T-cell (primary cell): ENCODE measurements around the gene RABGAP1L. TPM values are rescaled to one million over a fixed set of nuclear protein-coding genes. Genes with fewer than 3 reads are reported as not detected.
A peak's percentile ranks its signal among the peaks of the same experiment; 100 is the strongest.

ENCODE experiments used
- ATAC-seq, 4 experiments: fragments of 200-7000 bp in 3 of 4; fragments of 150-1000 bp in 1 of 4; cut with Tn5 transposase; replicated peaks in 1 of 4; 1 replicate in 3 of 4; 2 replicates in 1 of 4; pipeline ENCODE4 v1.10.0; 2021; ENCODE audit warnings: moderate library complexity in 3 of 4, mild to moderate bottlenecking in 2 of 4, moderate number of reproducible peaks in 1 of 4
- CTCF ChIA-PET, 2 donors: fragments of 300-600 bp; sonication (Branson Sonifier 250); formaldehyde crosslinking; loops; one replicate each; lab custom pipeline; 2022; ENCODE audit warnings: antibody characterized with exemption in 2 of 2; lab: Charles Lee
- POLR2A ChIA-PET, 2 donors: fragments of 300-600 bp; sonication (Branson Sonifier 250); formaldehyde crosslinking; loops; one replicate each; lab custom pipeline; 2022; ENCODE audit warnings: antibody characterized with exemption in 2 of 2; lab: Charles Lee
- DNase-seq, 35 experiments: peaks; one replicate each; pipeline versions ENCODE4 v3.0.0 to v3.0.0-alpha.2; 2013 to 2023
- H3K27ac ChIP-seq: one replicate; pipeline ENCODE4 v1.5.1; 2013; ENCODE audit warnings: low read length
- H3K27me3 ChIP-seq, 2 experiments: replicated peaks in 1 of 2; 1 replicate in 1 of 2; 2 replicates in 1 of 2; pipeline versions ENCODE4 v1.6.1 to v1.7.0; 2013; ENCODE audit warnings: low read length in 1 of 2, mixed read lengths in 1 of 2; ENCODE audit not compliant: control insufficient read depth in 2 of 2, insufficient read depth in 2 of 2; ENCODE audit errors: extremely low read depth in 1 of 2
- H3K36me3 ChIP-seq, 2 donors: 1 replicate in 1 of 2; 2 replicates in 1 of 2; pipeline versions ENCODE4 v1.6.1 to v1.7.0; 2013; ENCODE audit warnings: low read length in 1 of 2; ENCODE audit not compliant: control insufficient read depth in 2 of 2, insufficient read depth in 1 of 2; ENCODE audit errors: extremely low read depth in 1 of 2
- H3K4me1 ChIP-seq, 2 experiments: 1 replicate in 1 of 2; 2 replicates in 1 of 2; pipeline versions ENCODE4 v1.6.1 to v1.7.0; 2013; ENCODE audit warnings: low read length in 2 of 2, mixed read lengths in 1 of 2; ENCODE audit not compliant: insufficient read depth in 2 of 2, control insufficient read depth in 1 of 2; ENCODE audit errors: extremely low read depth in 1 of 2
- H3K4me3 ChIP-seq, 2 donors: 1 replicate in 1 of 2; 2 replicates in 1 of 2; pipeline versions ENCODE4 v1.5.1 to v1.7.0; 2013; ENCODE audit warnings: mild to moderate bottlenecking in 2 of 2, low read length in 1 of 2, moderate library complexity in 1 of 2; ENCODE audit not compliant: control insufficient read depth in 1 of 2; ENCODE audit errors: extremely low read depth in 1 of 2
- H3K9me3 ChIP-seq: 2 replicates; pipeline ENCODE4 v1.7.0; 2013
- H3K27ac Mint-ChIP-seq, 2 donors: one replicate each; pipeline ENCODE4 v1.8.0; 2020 to 2021; ENCODE audit warnings: mild to moderate bottlenecking in 2 of 2, mixed read lengths in 2 of 2
- H3K27me3 Mint-ChIP-seq, 2 donors: one replicate each; pipeline ENCODE4 v1.8.0; 2021 to 2022; ENCODE audit warnings: mixed read lengths in 2 of 2
- H3K36me3 Mint-ChIP-seq: one replicate; pipeline ENCODE4 v1.8.0; 2021; ENCODE audit warnings: mixed read lengths
- H3K4me1 Mint-ChIP-seq, 3 donors: one replicate each; pipeline ENCODE4 v1.8.0; 2020 to 2022; ENCODE audit warnings: mixed read lengths in 3 of 3, mild to moderate bottlenecking in 1 of 3
- H3K4me3 Mint-ChIP-seq, 3 donors: one replicate each; pipeline ENCODE4 v1.8.0; 2020 to 2022; ENCODE audit warnings: mild to moderate bottlenecking in 3 of 3, mixed read lengths in 3 of 3, moderate library complexity in 3 of 3
- H3K9me3 Mint-ChIP-seq, 3 donors: one replicate each; pipeline ENCODE4 v1.8.0; 2020 to 2022; ENCODE audit warnings: mixed read lengths in 3 of 3
- WGBS: methylation state at CpG from one replicate; pipeline ENCODE4 v1.1.5; 2013; ENCODE audit warnings: missing lambda C conversion rate; ENCODE audit not compliant: insufficient coverage; 5-methylcytosine and 5-hydroxymethylcytosine counted together
- total RNA-seq, 35 experiments: library from RNA in 6 of 35; stranded (reverse) in 6 of 35; fragments of 120-200 nt in 1 of 35; gene quantifications; one replicate each; pipeline versions ENCODE4 v1.2.1 to v1.2.4 and lab custom pipeline; 2013 to 2026

RABGAP1L gene
- total RNA-seq, 5 donors from 2014 or later (not counting 1 experiment from before 2014, with no cell fraction given) = 75.0 to 108 (median 82.3) TPM

- Mint-ChIP-seq H3K4me1 (peaks cover 20 to 42% (median 41%) of the 10 kb centered on the region in 3 donors), H3K27me3 (no peaks in the 10 kb centered on the region), H3K4me3 (no peak overlapping the region), H3K9me3 (peaks cover 0 to 3% (median 0%) of the 10 kb centered on the region in 3 donors), H3K36me3 (peaks cover 63% of the 10 kb centered on the region), H3K27ac (peak overlapping the region; percentile 49 to 64)
- no peak for ATAC-seq
- peak in 21 of 35 experiments; percentile 15 to 80 (median 41) for DNase-seq
- Histone ChIP-seq H3K4me3 (no peak overlapping the region), H3K4me1 (peaks cover 0 to 5% of the 10 kb centered on the region in 2 experiments), H3K27ac (no peak overlapping the region), H3K36me3 (peaks cover 0 to 28% of the 10 kb centered on the region in 2 donors), H3K27me3 (no peaks in the 10 kb centered on the region), H3K9me3 (no peaks in the 10 kb centered on the region)
- POLR2A ChIA-PET = interaction anchor here (0.6 to 1.1 kb wide), 4 partner anchors 15 to 1473 kb away, joined by 3 to 4 read pairs (median 4); no protein-coding TSS in a partner anchor
- CTCF ChIA-PET = interaction anchor here (0.5 to 3.9 kb wide), 22 partner anchors 13 to 721 kb away, joined by 3 to 18 read pairs (median 4); no protein-coding TSS in a partner anchor
These were observed 823.8 kb downstream of the RABGAP1L start for GRCh38 chr1:174982971-174983689.

DNA sequence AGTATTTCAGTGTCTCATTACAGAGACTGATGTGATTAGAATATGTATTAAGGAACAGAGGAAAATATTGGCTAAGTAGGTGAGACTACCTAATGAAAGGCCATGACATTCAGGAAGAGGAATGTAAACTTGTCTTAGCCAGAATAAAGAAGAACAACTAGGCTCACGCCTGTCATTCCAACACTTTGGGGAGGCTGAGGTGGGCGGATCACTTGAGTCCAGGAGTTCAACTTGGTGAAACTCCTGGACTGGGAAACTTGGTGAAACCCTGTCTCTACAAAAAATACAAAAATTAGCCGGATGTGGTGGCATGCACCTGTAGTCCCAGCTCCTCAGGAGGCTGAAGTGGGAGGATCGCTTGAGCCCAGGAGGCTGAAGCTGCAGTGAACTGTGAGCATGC, 825.6 kb downstream of the RABGAP1L start:
- Mint-ChIP-seq H3K27ac (peak overlapping the region; percentile 4 to 73), H3K36me3 (peaks cover 64% of the 10 kb centered on the region), H3K4me1 (peaks cover 38 to 54% (median 50%) of the 10 kb centered on the region in 3 donors), H3K27me3 (no peaks in the 10 kb centered on the region), H3K4me3 (no peak overlapping the region), H3K9me3 (peaks cover 0 to 3% (median 0%) of the 10 kb centered on the region in 3 donors)
- Histone ChIP-seq H3K4me1 (peaks cover 3 to 8% of the 10 kb centered on the region in 2 experiments), H3K27ac (no peak overlapping the region), H3K4me3 (no peak overlapping the region), H3K9me3 (no peaks in the 10 kb centered on the region), H3K27me3 (no peaks in the 10 kb centered on the region), H3K36me3 (peaks cover 0 to 24% of the 10 kb centered on the region in 2 donors)
- WGBS = 100% methylated on average over 2 of the region's 4 CpGs
- ChIA-PET CTCF (interaction anchor here (0.8 to 3.9 kb wide), 4 partner anchors 14 to 185 kb away, joined by 3 to 18 read pairs (median 10); no protein-coding TSS in a partner anchor), POLR2A (no interaction called here)
- ATAC-seq (no peak), DNase-seq (no peak)

DNA sequence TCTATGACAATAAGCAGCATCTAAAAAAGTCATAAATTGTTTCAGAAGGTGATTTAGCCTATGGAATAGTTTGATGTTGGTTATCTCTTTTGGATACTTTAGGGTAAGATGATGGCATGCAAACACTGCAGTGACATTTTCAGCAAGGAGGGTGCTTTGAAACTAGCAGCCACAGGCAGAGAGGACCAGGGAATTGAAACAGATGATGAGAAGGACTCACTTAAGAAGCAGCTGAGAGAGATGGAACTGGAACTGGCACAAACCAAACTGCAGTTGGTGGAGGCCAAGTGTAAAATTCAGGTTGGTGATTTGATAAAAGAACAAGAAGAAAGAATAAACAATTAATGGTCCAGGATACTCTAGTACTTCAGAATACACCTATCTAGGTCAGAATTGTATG, 829.2 kb downstream of the RABGAP1L start:
- Histone ChIP-seq H3K27ac (no peak overlapping the region), H3K9me3 (no peaks in the 10 kb centered on the region), H3K4me1 (peaks cover 5 to 9% of the 10 kb centered on the region in 2 experiments), H3K4me3 (no peak overlapping the region), H3K36me3 (peaks cover 0 to 10% of the 10 kb centered on the region in 2 donors), H3K27me3 (no peaks in the 10 kb centered on the region)
- Mint-ChIP-seq H3K9me3 (no peaks in the 10 kb centered on the region), H3K27me3 (no peaks in the 10 kb centered on the region), H3K27ac (peak overlapping the region in 1 of 2 donors; percentile 71), H3K36me3 (peaks cover 34% of the 10 kb centered on the region), H3K4me1 (peaks cover 31 to 42% (median 36%) of the 10 kb centered on the region in 3 donors), H3K4me3 (peak overlapping the region in 1 of 3 donors; percentile 17)
- ChIA-PET CTCF (interaction anchor here in 1 of 2 donors (0.6 to 1.0 kb wide), 2 partner anchors 10 to 24 kb away, joined by 3 read pairs; no protein-coding TSS in a partner anchor), POLR2A (interaction anchor here in 1 of 2 donors (1.4 to 1.6 kb wide), 3 partner anchors 11 to 24 kb away, joined by 3 to 5 read pairs (median 5); partner anchors contain the start of gene CACYBP)
- DNase-seq (no peak), ATAC-seq (no peak)

DNA sequence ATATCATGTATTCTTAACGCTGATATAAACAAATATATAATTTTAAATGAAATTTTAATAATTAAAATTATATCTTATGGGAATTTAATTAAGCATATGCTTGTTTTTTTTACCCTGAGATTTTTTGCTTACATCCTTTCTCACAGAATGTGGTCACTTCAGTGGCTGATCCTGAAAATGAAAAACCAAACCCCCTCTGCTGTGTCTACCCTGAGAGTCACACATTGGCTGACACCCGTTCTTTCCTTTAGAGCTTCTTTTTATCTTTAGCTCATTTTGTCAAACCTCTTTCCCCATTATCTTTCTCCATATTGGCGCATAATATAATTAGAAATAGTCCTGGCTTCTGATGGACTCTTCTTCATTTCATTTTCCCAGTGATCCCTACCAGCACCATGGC, 829.7 kb downstream of the RABGAP1L start:
- WGBS = 80% methylated on average over 1 of the region's 3 CpGs
- peaks cover 5 to 9% of the 10 kb centered on the region in 2 experiments for H3K4me1 ChIP-seq
- Mint-ChIP-seq H3K36me3 (peaks cover 37% of the 10 kb centered on the region), H3K4me1 (peaks cover 31 to 44% (median 36%) of the 10 kb centered on the region in 3 donors), H3K27ac (peak overlapping the region; percentile 87 to 90), H3K9me3 (no peaks in the 10 kb centered on the region), H3K4me3 (peak overlapping the region; percentile 44 to 81 (median 70)), H3K27me3 (no peaks in the 10 kb centered on the region)
- no peaks in the 10 kb centered on the region for H3K9me3 ChIP-seq
- no peaks in the 10 kb centered on the region for H3K27me3 ChIP-seq
- ChIA-PET CTCF (interaction anchor here (0.6 to 1.6 kb wide), 6 partner anchors 9 to 189 kb away, joined by 3 to 7 read pairs (median 4); partner anchors contain the start of gene CACYBP (in 1 of the 2)), POLR2A (interaction anchor here in 1 of 2 donors (1.4 to 1.6 kb wide), 3 partner anchors 11 to 25 kb away, joined by 3 to 5 read pairs (median 5); partner anchors contain the start of gene CACYBP)
- DNase-seq (no peak), ATAC-seq (no peak)
- H3K4me3 ChIP-seq = no peak overlapping the region
- peaks cover 0 to 13% of the 10 kb centered on the region in 2 donors for H3K36me3 ChIP-seq
- no peak overlapping the region for H3K27ac ChIP-seq

DNA sequence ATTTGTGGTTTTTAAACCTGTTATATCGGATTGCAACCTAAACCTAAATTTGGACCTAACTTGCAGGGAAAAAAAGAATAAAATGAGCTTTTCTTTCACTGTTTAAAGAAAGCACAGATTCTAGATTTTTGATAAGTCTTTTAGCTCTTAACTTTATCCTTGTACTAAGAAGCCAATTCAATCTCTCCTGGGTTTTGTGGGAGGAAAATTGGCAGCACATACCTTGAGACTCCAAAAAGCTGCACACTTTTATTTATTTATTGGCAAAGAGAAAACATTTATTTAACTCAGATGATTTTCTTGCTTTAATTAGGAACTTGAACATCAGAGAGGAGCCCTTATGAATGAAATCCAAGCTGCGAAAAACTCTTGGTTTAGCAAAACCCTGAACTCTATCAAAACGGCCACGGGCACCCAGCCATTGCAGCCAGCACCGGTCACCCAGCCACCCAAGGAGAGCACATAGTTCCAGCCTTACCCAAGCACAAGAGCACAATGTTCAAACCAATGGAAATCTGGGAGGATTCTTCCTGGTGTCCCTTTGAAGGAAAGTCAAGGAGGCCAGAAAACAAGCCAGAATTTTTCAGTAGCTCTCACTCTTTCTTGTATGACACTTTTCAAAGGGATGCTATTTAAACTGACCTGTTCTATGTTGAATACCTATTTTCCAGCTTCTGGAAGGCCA, 830.4 kb downstream of the RABGAP1L start:
- no peaks in the 10 kb centered on the region for H3K9me3 ChIP-seq
- POLR2A ChIA-PET = interaction anchor here (0.6 to 1.6 kb wide), 5 partner anchors 10 to 212 kb away, joined by 3 to 5 read pairs (median 3); partner anchors contain the start of gene CACYBP (in 1 of the 2)
- Mint-ChIP-seq H3K4me3 (peak overlapping the region; percentile 70 to 81 (median 78)), H3K27ac (peak overlapping the region; percentile 87 to 90), H3K36me3 (peaks cover 40% of the 10 kb centered on the region), H3K4me1 (peaks cover 28 to 43% (median 34%) of the 10 kb centered on the region in 3 donors), H3K9me3 (no peaks in the 10 kb centered on the region), H3K27me3 (no peaks in the 10 kb centered on the region)
- H3K27me3 ChIP-seq = no peaks in the 10 kb centered on the region
- 94% methylated on average over 4 of the region's 5 CpGs for WGBS
- H3K36me3 ChIP-seq = peaks cover 0 to 13% of the 10 kb centered on the region in 2 donors
- H3K27ac ChIP-seq = peak overlapping the region; percentile 83
- no peak for ATAC-seq
- CTCF ChIA-PET = interaction anchor here (1.0 to 1.6 kb wide), 5 partner anchors 9 to 190 kb away, joined by 3 to 7 read pairs (median 4); partner anchors contain the start of gene CACYBP (in 1 of the 2)
- H3K4me3 ChIP-seq = peak overlapping the region in 1 of 2 donors; percentile 47
- H3K4me1 ChIP-seq = peaks cover 5 to 9% of the 10 kb centered on the region in 2 experiments
- DNase-seq = no peak
